Activated CD8-positive, alpha-beta T cell treated with anti-CD3 and anti-CD28 coated beads for 36 hours (primary cell): ENCODE results near the gene TMEM229B. TPM values are rescaled to one million over a fixed set of nuclear protein-coding genes. Genes with fewer than 3 reads are reported as not detected.
A peak's percentile ranks its signal among the peaks of the same experiment; 100 is the strongest.

Experiments
- ATAC-seq: fragments of 200-7000 bp; cut with Tn5 transposase; one replicate; pipeline ENCODE4 v1.10.0; 2021; ENCODE audit warnings: mild to moderate bottlenecking, moderate library complexity
- CTCF ChIA-PET: fragments of 350-600 bp; sonication (Branson Sonifier 250); formaldehyde crosslinking; loops from one replicate; lab custom pipeline; 2021; ENCODE audit warnings: antibody characterized with exemption; lab: Charles Lee
- POLR2A ChIA-PET: fragments of 350-600 bp; sonication (Branson Sonifier 250); formaldehyde crosslinking; loops from one replicate; lab custom pipeline; 2021; ENCODE audit warnings: antibody characterized with exemption; lab: Charles Lee
- DNase-seq: peaks from one replicate; pipeline ENCODE4 v3.0.0-alpha.2; 2020
- H3K27ac Mint-ChIP-seq: one replicate; pipeline ENCODE4 v1.8.0; 2021; ENCODE audit warnings: mild to moderate bottlenecking, mixed read lengths
- H3K27me3 Mint-ChIP-seq: one replicate; pipeline ENCODE4 v1.8.0; 2021; ENCODE audit warnings: mixed read lengths
- H3K36me3 Mint-ChIP-seq: one replicate; pipeline ENCODE4 v1.8.0; 2021; ENCODE audit warnings: low read depth, mixed read lengths
- H3K4me1 Mint-ChIP-seq: one replicate; pipeline ENCODE4 v1.8.0; 2021; ENCODE audit warnings: low read depth, mixed read lengths
- H3K4me3 Mint-ChIP-seq: one replicate; pipeline ENCODE4 v1.8.0; 2021; ENCODE audit warnings: mild to moderate bottlenecking, moderate library complexity, mixed read lengths
- H3K9me3 Mint-ChIP-seq: one replicate; pipeline ENCODE4 v1.8.0; 2021; ENCODE audit warnings: mixed read lengths
- intact Hi-C: fragments of 100-400 bp; cut with micrococcal nuclease; formaldehyde crosslinking; loops from one replicate; pipeline ENCODE4 v1.10.0; 2022
- total RNA-seq, 2 experiments: library from RNA; stranded (reverse); gene quantifications; one replicate each; pipeline ENCODE4 v1.2.3, GENCODE V29; 2021
- TF ChIP-seq, protein P1 (sequence below): fragments of 200-600 bp; IDR thresholded peaks from one replicate; pipeline ENCODE4 v1.8.0; 2022; ENCODE audit warnings: antibody characterized with exemption, mild to moderate bottlenecking

Gene TMEM229B
- total RNA-seq, 2 experiments from 2014 or later = 1.6 to 2.3 TPM

DNA sequence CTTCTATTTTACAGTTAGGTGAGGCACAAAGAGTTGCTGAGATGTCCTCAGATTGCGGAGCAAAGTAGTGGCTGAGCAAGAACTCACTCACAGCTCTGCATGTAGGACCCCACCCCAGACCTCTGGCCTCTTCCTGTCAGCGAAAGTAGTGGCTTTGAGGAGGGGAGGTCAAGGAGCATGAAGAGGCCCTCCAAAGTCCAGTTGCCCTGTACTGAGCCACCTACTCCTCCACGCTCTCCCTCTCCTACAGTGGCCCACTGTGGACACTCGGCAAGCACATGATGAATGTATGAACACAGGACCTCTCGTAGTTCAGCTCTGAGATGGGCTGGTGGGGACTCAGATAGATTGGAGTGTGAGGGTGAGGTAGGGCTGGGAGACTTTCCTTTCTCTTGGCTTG is 39.2 kb upstream of the TMEM229B start:
- Mint-ChIP-seq H3K36me3 (no peaks in the 10 kb centered on the region), H3K4me1 (peaks cover 2% of the 10 kb centered on the region), H3K27ac (no peak overlapping the region), H3K27me3 (peaks cover 25% of the 10 kb centered on the region), H3K9me3 (no peaks in the 10 kb centered on the region), H3K4me3 (no peak overlapping the region)
- ChIA-PET CTCF (interaction anchor here (0.7 to 6.1 kb wide), 19 partner anchors 10 to 179 kb away, joined by 3 to 104 read pairs (median 11); no protein-coding TSS in a partner anchor), POLR2A (interaction anchor here (0.9 to 1.1 kb wide), 2 partner anchors 9 to 11 kb away, joined by 3 to 4 read pairs; no protein-coding TSS in a partner anchor)
- no peak for ATAC-seq
- DNase-seq = no peak
- TF ChIP-seq, protein P1, sequence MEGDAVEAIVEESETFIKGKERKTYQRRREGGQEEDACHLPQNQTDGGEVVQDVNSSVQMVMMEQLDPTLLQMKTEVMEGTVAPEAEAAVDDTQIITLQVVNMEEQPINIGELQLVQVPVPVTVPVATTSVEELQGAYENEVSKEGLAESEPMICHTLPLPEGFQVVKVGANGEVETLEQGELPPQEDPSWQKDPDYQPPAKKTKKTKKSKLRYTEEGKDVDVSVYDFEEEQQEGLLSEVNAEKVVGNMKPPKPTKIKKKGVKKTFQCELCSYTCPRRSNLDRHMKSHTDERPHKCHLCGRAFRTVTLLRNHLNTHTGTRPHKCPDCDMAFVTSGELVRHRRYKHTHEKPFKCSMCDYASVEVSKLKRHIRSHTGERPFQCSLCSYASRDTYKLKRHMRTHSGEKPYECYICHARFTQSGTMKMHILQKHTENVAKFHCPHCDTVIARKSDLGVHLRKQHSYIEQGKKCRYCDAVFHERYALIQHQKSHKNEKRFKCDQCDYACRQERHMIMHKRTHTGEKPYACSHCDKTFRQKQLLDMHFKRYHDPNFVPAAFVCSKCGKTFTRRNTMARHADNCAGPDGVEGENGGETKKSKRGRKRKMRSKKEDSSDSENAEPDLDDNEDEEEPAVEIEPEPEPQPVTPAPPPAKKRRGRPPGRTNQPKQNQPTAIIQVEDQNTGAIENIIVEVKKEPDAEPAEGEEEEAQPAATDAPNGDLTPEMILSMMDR = no peak
- intact Hi-C loops = loop anchor here (5.0 kb wide), 2 partner anchors 40 to 100 kb away; no protein-coding TSS in a partner anchor

DNA sequence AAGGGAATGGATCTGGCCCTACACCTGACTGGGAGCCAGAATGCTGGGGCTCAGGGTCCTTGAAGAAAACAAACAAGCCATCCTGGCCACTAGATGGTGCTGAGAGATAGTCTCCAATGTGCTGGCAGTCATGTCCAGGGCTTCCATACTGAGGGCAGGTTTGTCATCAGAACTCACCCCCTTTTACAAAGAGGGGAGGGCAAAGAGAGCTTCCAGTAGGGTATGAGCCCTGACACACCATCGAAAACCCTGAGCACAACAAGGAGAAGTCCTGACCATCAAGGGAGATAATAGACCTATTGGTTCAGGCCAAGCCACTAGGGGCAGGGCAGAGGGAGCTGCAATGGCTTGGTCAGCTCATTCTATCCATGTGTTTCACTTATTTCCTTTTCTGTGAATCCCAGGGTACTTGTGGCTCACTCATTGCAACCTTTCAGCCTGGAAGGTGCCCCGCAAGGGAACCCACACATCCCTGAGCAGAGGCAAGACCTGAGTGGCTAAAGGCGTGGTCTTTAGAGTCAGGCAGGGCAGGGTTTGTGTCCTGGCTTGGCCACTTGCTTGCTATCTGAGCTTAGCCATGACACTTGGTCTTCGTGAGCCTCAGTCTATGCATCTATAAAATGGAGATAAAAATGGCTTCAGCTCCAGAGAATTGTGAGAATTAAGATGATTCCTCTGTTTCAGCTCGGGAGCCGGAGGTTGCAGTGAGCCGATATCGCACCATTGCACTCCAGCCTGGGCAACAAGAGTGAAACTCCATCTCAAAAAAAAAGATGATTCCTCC is 38.3 kb upstream of the TMEM229B start:
- H3K27ac Mint-ChIP-seq = no peak overlapping the region
- TF ChIP-seq, protein P1 = peak; percentile 71
- ATAC-seq (peak; percentile 94), DNase-seq (peak; percentile 65)
- H3K9me3 Mint-ChIP-seq = no peaks in the 10 kb centered on the region
- ChIA-PET CTCF (interaction anchor here (0.6 to 6.1 kb wide), 40 partner anchors 10 to 187 kb away, joined by 3 to 104 read pairs (median 8); partner anchors contain the start of gene TMEM229B), POLR2A (interaction anchor here (1.1 to 1.3 kb wide), 2 partner anchors 9 to 44 kb away, joined by 3 to 5 read pairs; no protein-coding TSS in a partner anchor)
- H3K4me1 Mint-ChIP-seq = no peaks in the 10 kb centered on the region
- no peak overlapping the region for H3K4me3 Mint-ChIP-seq
- intact Hi-C loops = loop anchor here (5.0 kb wide), 2 partner anchors 40 to 100 kb away; no protein-coding TSS in a partner anchor
- no peaks in the 10 kb centered on the region for H3K36me3 Mint-ChIP-seq
- peaks cover 19% of the 10 kb centered on the region for H3K27me3 Mint-ChIP-seq

DNA sequence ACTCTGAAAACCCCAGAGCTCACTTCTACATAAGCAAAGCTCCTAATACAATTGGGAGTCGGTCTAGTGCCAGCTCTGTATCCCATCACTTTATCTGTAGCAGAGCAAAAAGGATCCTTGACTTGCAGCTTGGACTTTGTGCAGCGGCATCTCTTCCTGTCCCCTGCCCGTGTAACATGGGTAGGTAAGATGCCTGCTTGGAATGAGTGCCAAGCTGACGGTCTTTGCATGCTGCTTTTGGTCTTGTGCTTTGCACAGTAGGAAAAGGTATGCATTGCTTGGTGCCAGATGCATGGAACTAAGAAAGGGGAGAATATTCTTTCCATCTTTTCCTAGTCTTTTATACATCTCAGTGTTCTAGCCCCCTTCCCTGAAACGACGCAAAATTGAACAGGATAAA is 37.7 kb upstream of the TMEM229B start:
- ChIA-PET POLR2A (interaction anchor here (1.3 kb wide), 1 partner anchor 45 kb away, joined by 5 read pairs; no protein-coding TSS in a partner anchor), CTCF (interaction anchor here (0.9 to 6.1 kb wide), 32 partner anchors 9 to 188 kb away, joined by 3 to 104 read pairs (median 10); partner anchors contain the start of gene TMEM229B)
- ATAC-seq = no peak
- intact Hi-C loops = loop anchor here (5.0 kb wide), 2 partner anchors 41 to 99 kb away; no protein-coding TSS in a partner anchor
- Mint-ChIP-seq H3K36me3 (no peaks in the 10 kb centered on the region), H3K4me3 (no peak overlapping the region), H3K27me3 (peaks cover 19% of the 10 kb centered on the region), H3K27ac (no peak overlapping the region), H3K4me1 (no peaks in the 10 kb centered on the region), H3K9me3 (no peaks in the 10 kb centered on the region)
- DNase-seq = no peak
- TF ChIP-seq, protein P1 = no peak

DNA sequence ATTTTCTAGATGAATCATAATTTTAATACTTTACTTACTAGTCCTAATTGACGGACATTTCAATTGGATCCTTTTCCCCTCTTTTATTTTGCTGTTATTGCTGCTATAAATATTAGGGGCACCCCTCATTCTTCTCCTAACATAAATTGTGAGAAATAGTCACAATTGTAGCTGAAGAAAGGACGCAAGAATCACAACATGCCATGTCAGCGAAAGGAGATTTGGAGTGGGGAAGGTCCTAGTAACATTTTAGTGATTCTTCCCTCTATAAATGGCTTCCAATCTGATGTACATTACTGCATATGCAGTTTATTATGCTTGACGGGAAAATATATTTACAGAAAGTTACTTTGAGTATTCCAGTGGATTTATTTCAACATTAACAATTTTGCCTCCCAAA is 36.9 kb upstream of the TMEM229B start:
- Mint-ChIP-seq H3K27me3 (peaks cover 18% of the 10 kb centered on the region), H3K4me1 (no peaks in the 10 kb centered on the region), H3K4me3 (no peak overlapping the region), H3K9me3 (no peaks in the 10 kb centered on the region), H3K27ac (no peak overlapping the region), H3K36me3 (no peaks in the 10 kb centered on the region)
- TF ChIP-seq, protein P1 = no peak
- POLR2A ChIA-PET = no interaction called here
- DNase-seq (no peak), ATAC-seq (no peak)
- intact Hi-C loops = loop anchor here (5.0 kb wide), 2 partner anchors 42 to 98 kb away; no protein-coding TSS in a partner anchor
- CTCF ChIA-PET = interaction anchor here (0.9 to 6.1 kb wide), 16 partner anchors 8 to 185 kb away, joined by 3 to 104 read pairs (median 14); partner anchors contain the start of gene TMEM229B
